Progenitor cell of endocrine pancreas (in vitro differentiated cells): ENCODE results near the gene HS3ST3A1. TPM values are rescaled to one million over a fixed set of nuclear protein-coding genes. Genes with fewer than 3 reads are reported as not detected.

Experiments used
- DNase-seq: peaks from one replicate; pipeline ENCODE4 v3.0.0; 2021; ENCODE audit warnings: low spot score; ENCODE audit not compliant: unreplicated experiment
- H3K27ac Mint-ChIP-seq: 2 replicates; pipeline ENCODE4 v1.8.0; 2021; ENCODE audit warnings: mild to moderate bottlenecking, moderate library complexity, mixed read lengths
- H3K27me3 Mint-ChIP-seq: 2 replicates; pipeline ENCODE4 v1.8.0; 2021; ENCODE audit warnings: mixed read lengths
- H3K36me3 Mint-ChIP-seq: 2 replicates; pipeline ENCODE4 v1.8.0; 2022; ENCODE audit warnings: mixed read lengths; ENCODE audit not compliant: insufficient read depth
- H3K4me1 Mint-ChIP-seq: 2 replicates; pipeline ENCODE4 v1.8.0; 2021; ENCODE audit warnings: low read depth, mixed read lengths
- H3K4me3 Mint-ChIP-seq: 2 replicates; pipeline ENCODE4 v1.8.0; 2021; ENCODE audit warnings: low read depth, mild to moderate bottlenecking, moderate library complexity, mixed read lengths
- H3K9me3 Mint-ChIP-seq: 2 replicates; pipeline ENCODE4 v1.8.0; 2021; ENCODE audit warnings: low read depth, mixed read lengths
- CTCF ChIP-seq: fragments of 200-600 bp; sonication (generic); IDR thresholded peaks from one replicate; pipeline ENCODE4 v1.5.0; 2021; ENCODE audit warnings: antibody characterized with exemption, mild to moderate bottlenecking; ENCODE audit not compliant: unreplicated experiment
- total RNA-seq: library from RNA; stranded (reverse); gene quantifications from 2 replicates; pipeline ENCODE4 v1.2.1, GENCODE V29; 2021

The HS3ST3A1 gene
- total RNA-seq, 1 donor from 2014 or later, result 8.8 TPM

GRCh38 chr17:13538841-13539411 is 62.8 kb downstream of the HS3ST3A1 start:
- H3K4me1 Mint-ChIP-seq, result no peaks in the 10 kb centered on the region
- no peak for TF ChIP-seq CTCF
- H3K36me3 Mint-ChIP-seq, result peaks cover 31% of the 10 kb centered on the region
- no peak overlapping the region for H3K27ac Mint-ChIP-seq
- DNase-seq, result no peak
- no peak overlapping the region for H3K4me3 Mint-ChIP-seq
- peaks cover 6% of the 10 kb centered on the region for H3K9me3 Mint-ChIP-seq
- no peaks in the 10 kb centered on the region for H3K27me3 Mint-ChIP-seq

GRCh38 chr17:13537871-13538643 is 63.7 kb downstream of the HS3ST3A1 start:
- no peak for DNase-seq
- Mint-ChIP-seq H3K4me1 (no peaks in the 10 kb centered on the region), H3K27ac (no peak overlapping the region), H3K9me3 (peaks cover 5% of the 10 kb centered on the region), H3K36me3 (peaks cover 31% of the 10 kb centered on the region), H3K4me3 (no peak overlapping the region), H3K27me3 (no peaks in the 10 kb centered on the region)
- no peak for TF ChIP-seq CTCF

GRCh38 chr17:13537167-13537731 is 64.5 kb downstream of the HS3ST3A1 start:
- Mint-ChIP-seq H3K4me1 (no peaks in the 10 kb centered on the region), H3K4me3 (no peak overlapping the region), H3K27ac (no peak overlapping the region), H3K36me3 (peaks cover 34% of the 10 kb centered on the region), H3K9me3 (peaks cover 3% of the 10 kb centered on the region), H3K27me3 (no peaks in the 10 kb centered on the region)
- no peak for DNase-seq
- no peak for TF ChIP-seq CTCF

GRCh38 chr17:13534946-13535345 is 66.8 kb downstream of the HS3ST3A1 start:
- no peaks in the 10 kb centered on the region for H3K4me1 Mint-ChIP-seq
- no peak for TF ChIP-seq CTCF
- no peak for DNase-seq
- H3K27ac Mint-ChIP-seq, result no peak overlapping the region
- H3K27me3 Mint-ChIP-seq, result no peaks in the 10 kb centered on the region
- H3K36me3 Mint-ChIP-seq, result peaks cover 31% of the 10 kb centered on the region
- no peak overlapping the region for H3K4me3 Mint-ChIP-seq
- peaks cover 3% of the 10 kb centered on the region for H3K9me3 Mint-ChIP-seq

GRCh38 chr17:13531721-13532120 is 70.0 kb downstream of the HS3ST3A1 start:
- Mint-ChIP-seq H3K27ac (no peak overlapping the region), H3K4me1 (peaks cover 18% of the 10 kb centered on the region), H3K27me3 (no peaks in the 10 kb centered on the region), H3K36me3 (peaks cover 16% of the 10 kb centered on the region), H3K9me3 (no peaks in the 10 kb centered on the region), H3K4me3 (no peak overlapping the region)
- TF ChIP-seq CTCF, result no peak
- no peak for DNase-seq
